ENCODE results near the gene DNAH14.

- TF ChIP-seq, protein P1, sequence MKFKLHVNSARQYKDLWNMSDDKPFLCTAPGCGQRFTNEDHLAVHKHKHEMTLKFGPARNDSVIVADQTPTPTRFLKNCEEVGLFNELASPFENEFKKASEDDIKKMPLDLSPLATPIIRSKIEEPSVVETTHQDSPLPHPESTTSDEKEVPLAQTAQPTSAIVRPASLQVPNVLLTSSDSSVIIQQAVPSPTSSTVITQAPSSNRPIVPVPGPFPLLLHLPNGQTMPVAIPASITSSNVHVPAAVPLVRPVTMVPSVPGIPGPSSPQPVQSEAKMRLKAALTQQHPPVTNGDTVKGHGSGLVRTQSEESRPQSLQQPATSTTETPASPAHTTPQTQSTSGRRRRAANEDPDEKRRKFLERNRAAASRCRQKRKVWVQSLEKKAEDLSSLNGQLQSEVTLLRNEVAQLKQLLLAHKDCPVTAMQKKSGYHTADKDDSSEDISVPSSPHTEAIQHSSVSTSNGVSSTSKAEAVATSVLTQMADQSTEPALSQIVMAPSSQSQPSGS (IDR thresholded peaks at IDR 0.05; ENCODE audit: low read length), result no peak
- TF ChIP-seq TAF1 (IDR thresholded peaks at IDR 0.05; ENCODE audit: borderline replicate concordance, low read depth, low read length) (no peak), POLR2A (IDR thresholded peaks at IDR 0.05; ENCODE audit: low read depth, low read length) (no peak)
- TF ChIP-seq, protein P2, sequence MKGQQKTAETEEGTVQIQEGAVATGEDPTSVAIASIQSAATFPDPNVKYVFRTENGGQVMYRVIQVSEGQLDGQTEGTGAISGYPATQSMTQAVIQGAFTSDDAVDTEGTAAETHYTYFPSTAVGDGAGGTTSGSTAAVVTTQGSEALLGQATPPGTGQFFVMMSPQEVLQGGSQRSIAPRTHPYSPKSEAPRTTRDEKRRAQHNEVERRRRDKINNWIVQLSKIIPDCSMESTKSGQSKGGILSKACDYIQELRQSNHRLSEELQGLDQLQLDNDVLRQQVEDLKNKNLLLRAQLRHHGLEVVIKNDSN (IDR thresholded peaks at IDR 0.05; ENCODE audit: borderline replicate concordance, extremely low read length, insufficient read depth, low read depth, low read length), result no peak
Measured at GRCh38 chr1:225254676-225255075, 325.2 kb downstream of the DNAH14 start.

Measured in GM12878 (cell line).